CD1c-positive myeloid dendritic cell (primary cell): ENCODE measurements around the gene TXNDC17.
A peak's percentile ranks its signal among the peaks of the same experiment; 100 is the strongest.
"Not testable (repeated sequence)": the region's sequence is repeated elsewhere in the genome, so short reads cannot be mapped to it uniquely, and the experiment has no call there.

Experiments used
- DNase-seq: peaks from one replicate; pipeline ENCODE4 v3.0.0-alpha.2; 2016; ENCODE audit errors: extremely low spot score

TXNDC17 gene

GRCh38 chr17:6660805-6661463, 20.1 kb downstream of the TXNDC17 start:
- peak; percentile 93 for DNase-seq

- DNase-seq = peak; percentile 23
Measured at GRCh38 chr17:6661464-6661848, 20.6 kb downstream of the TXNDC17 start.

GRCh38 chr17:6663200-6663599, 22.3 kb downstream of the TXNDC17 start:
- not testable (repeated sequence) for DNase-seq

DNA sequence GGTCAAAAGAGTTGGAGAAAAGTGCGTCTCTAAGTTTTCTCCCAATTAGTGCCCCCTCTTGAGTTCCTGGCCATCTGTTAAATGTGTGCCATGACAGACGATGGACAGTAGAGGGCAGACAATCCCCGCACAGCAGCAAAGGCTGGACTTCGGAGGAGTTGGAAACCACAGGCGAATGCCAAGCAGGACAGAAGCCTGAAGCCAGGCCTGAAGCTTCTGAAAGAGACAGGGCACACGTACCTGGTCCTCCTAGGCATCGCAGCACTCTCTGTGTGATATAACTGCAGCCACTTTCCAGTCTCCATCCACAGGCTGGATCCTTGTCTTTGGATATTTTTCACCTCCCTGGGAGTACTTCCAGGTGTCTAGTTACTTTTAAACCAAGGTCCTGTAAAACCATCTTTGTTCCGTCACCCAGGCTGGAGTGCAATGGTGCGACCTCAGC, 25.2 kb downstream of the TXNDC17 start:
- DNase-seq = peak; percentile 76

DNA sequence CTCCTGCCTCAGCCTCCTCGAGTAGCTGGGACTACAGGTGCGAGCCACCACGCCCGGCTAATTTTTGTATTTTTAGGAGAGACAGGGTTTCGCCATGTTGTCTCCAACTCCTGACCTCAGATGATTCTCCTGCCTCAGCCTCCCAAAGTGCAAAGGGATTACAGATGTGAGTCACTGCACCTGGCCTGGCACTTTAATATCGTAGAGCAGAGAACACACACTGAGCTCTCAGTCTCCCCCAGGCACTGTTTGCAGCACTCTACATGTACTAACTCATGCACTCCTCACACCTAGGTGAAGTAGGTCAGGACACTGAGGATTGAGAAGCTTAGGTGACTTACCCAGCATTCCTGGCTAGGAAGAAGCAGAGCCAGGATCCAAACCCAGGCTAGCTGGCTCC, 25.7 kb downstream of the TXNDC17 start:
- no peak for DNase-seq

- no peak for DNase-seq
Measured at GRCh38 chr17:6667516-6667915, 26.7 kb downstream of the TXNDC17 start.

DNA sequence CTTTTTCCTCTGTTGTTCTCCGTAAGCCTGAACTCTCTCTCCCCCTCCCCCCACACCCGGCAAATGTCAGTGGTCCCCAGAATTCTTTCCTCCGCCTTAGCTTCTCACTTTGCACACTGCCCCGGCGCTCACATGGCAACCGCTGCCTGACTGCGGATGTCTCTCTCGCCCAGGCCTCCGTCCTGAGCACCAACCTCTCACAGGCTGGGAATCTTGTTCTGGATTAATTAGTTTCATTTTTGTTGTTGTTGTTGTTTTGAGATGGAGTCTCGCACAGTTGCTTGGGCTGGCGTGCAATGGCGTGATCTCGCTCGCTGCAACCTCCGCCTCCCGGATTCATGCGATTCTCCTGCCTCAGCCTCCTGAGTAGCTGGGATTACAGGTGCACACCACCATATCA, 27.4 kb downstream of the TXNDC17 start:
- DNase-seq = no peak

DNA sequence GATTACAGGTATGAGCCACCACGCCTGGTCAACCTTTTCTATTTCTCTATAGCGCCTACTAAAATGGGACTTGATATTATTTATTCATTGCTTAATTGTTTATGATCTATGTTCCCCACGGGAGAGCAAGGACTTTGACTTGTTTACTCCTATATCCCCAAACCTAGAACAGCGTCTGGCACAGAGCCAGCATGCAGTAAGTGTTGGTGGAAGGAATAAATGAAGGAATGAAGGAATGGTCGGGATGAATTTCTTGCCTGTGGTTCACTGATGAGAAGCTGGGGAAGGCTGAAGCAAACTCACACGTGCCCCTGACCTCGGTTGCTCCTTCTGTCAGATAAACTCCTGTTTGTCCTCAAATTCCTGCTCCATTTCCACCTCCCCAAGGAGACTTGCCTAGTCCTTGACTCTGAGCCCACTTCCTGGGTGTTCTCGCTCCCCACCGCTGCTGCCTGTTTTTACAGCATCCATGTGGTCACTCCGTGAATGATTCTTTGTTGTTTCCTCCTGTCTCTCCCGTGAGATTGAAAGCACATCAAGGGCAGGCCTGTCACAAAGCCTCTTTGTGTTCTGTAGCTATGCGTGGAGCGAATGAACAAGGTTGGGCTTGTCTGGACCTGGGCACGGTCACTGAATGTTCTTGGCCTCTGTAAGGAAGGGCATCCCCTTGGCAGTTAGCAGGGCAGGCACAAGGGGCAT, 28.0 kb downstream of the TXNDC17 start:
- DNase-seq = no peak

GRCh38 chr17:6669479-6670212, 28.8 kb downstream of the TXNDC17 start:
- no peak for DNase-seq

DNA sequence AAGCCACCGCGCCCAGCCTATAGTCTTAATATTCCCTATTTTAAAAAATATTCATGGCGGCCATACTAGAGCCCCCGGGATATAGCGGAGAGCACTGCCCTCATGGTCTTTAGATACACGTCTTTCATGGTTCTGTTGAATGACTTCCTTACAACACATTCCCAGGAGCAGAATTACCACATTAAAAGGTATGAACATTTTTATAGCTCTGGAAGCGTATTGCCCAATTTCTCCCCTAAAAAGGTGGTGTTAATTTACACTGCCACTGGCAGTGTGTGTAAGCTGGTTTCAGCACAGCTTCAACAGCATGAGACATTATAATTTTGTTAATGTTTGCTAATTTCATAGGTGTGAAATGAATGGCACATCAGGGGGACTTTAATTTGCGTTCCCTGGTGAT, 29.7 kb downstream of the TXNDC17 start:
- no peak for DNase-seq

GRCh38 chr17:6670999-6671398, 30.1 kb downstream of the TXNDC17 start:
- DNase-seq = no peak

DNA sequence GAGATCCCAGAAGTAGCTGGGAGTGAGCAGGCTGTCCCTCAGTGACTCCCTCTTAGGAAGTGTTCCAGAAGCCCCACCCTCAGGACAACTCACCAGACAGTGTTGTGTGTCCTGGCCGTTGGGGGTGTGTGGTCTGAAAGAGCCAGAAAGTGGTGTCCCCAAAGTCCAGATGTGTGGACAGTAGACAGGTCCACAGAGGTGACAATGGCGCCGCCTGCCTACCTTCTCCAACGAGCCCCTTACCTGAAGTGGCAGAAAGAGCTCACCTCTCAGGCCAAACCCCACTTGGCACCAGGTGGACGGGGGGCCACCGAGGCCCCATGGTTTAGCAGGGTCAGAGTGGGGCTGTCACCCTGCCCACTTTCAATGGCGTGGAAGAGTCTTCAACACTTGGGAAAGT, 30.6 kb downstream of the TXNDC17 start:
- DNase-seq = no peak

- no peak for DNase-seq
Measured at GRCh38 chr17:6674586-6674985, 33.7 kb downstream of the TXNDC17 start.

- DNase-seq = no peak
Measured at GRCh38 chr17:6675201-6675825, 34.5 kb downstream of the TXNDC17 start.

- no peak for DNase-seq
Measured at GRCh38 chr17:6676802-6677157, 35.9 kb downstream of the TXNDC17 start.

GRCh38 chr17:6677158-6677831, 36.4 kb downstream of the TXNDC17 start:
- DNase-seq = no peak

GRCh38 chr17:6677946-6678345, 37.1 kb downstream of the TXNDC17 start:
- DNase-seq = no peak

DNA sequence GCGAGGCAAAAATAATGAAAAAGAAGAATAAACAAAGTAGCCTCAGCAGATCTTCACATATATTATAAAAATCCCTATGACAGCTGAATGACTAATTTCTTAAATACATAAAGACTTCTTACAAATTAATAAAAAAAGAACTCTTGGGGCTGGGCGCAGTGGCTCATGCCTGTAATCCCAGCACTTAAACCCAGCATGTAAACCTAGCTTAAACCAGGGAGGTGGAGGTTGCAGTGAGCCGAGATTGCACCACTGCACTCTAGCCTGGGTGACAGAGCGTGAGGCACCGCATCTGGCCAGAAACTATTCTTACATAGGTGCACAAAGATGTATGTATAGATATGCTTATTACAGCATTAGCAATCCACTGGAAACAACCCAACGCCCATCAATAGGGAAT, 38.4 kb downstream of the TXNDC17 start:
- DNase-seq = no peak

GRCh38 chr17:6681176-6681575, 40.3 kb downstream of the TXNDC17 start:
- DNase-seq = no peak

- no peak for DNase-seq
Measured at GRCh38 chr17:6681671-6682070, 40.8 kb downstream of the TXNDC17 start.

DNA sequence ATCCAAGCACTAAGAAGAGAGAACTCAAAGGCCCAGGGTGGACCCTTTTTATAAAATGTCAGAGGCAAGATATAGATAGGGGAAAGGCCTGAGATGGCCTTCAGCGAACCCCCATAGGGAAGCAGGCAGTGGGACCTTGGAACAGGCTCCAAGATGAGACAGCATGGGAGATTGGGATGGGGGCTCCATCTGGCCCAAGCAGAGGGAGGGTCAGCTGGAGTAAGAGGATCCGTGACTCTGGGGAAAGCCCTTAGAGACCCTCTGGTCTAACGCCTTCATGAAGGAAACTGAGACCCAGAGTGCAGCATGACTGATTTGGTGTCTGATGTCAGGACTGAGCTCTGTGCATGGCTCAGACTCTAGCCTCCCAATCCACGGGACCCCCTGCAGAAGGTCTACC, 41.5 kb downstream of the TXNDC17 start:
- no peak for DNase-seq

GRCh38 chr17:6683081-6683684, 42.3 kb downstream of the TXNDC17 start:
- no peak for DNase-seq
